ENCODE results near the gene FBXO28. TPM values are rescaled to one million over a fixed set of nuclear protein-coding genes. Genes with fewer than 3 reads are reported as not detected.
A peak's percentile ranks its signal among the peaks of the same experiment; 100 is the strongest.

Gene FBXO28
- total RNA-seq, 2 experiments from 2014 or later = 19.5 to 20.0 TPM

GRCh38 chr1:224182057-224182865 is 68.3 kb downstream of the FBXO28 start:
- peaks cover 42% of the 10 kb centered on the region for H3K4me1 Mint-ChIP-seq (ENCODE audit: low read depth)
- peaks cover 6% of the 10 kb centered on the region for H3K36me3 Mint-ChIP-seq
- H3K27ac Mint-ChIP-seq = peak overlapping the region; percentile 90
- DNase-seq = peak; percentile 69
- H3K9me3 Mint-ChIP-seq = no peaks in the 10 kb centered on the region
- no peaks in the 10 kb centered on the region for H3K27me3 Mint-ChIP-seq
- intact Hi-C loops (cut with micrococcal nuclease) = loop anchor here (1.0 to 5.0 kb wide), 10 partner anchors 10 to 350 kb away; partner anchors contain the start of genes FBXO28, TP53BP2 and WDR26
- ChIA-PET CTCF (interaction anchor here (0.6 to 1.2 kb wide), 4 partner anchors 12 to 151 kb away, joined by 3 to 6 read pairs (median 3); no protein-coding TSS in a partner anchor), POLR2A (interaction anchor here (0.8 to 3.6 kb wide), 7 partner anchors 11 to 338 kb away, joined by 3 to 27 read pairs (median 3); no protein-coding TSS in a partner anchor)
- H3K4me3 Mint-ChIP-seq = peak overlapping the region; percentile 81

- Mint-ChIP-seq H3K27me3 (no peaks in the 10 kb centered on the region), H3K27ac (peak within 1 kb of the TSS; percentile 90), H3K36me3 (peaks cover 6% of the 10 kb centered on the region), H3K4me1 (ENCODE audit: low read depth) (peaks cover 45% of the 10 kb centered on the region), H3K4me3 (peak within 1 kb of the TSS; percentile 81), H3K9me3 (no peaks in the 10 kb centered on the region)
- intact Hi-C loops (cut with micrococcal nuclease) = loop anchor here (1.0 to 5.0 kb wide), 10 partner anchors 9 to 351 kb away; partner anchors contain the start of genes FBXO28, TP53BP2 and WDR26
- ChIA-PET CTCF (interaction anchor here (0.6 to 1.2 kb wide), 4 partner anchors 11 to 150 kb away, joined by 3 to 6 read pairs (median 3); no protein-coding TSS in a partner anchor), POLR2A (interaction anchor here (0.8 to 3.6 kb wide), 7 partner anchors 10 to 338 kb away, joined by 3 to 27 read pairs (median 3); no protein-coding TSS in a partner anchor)
- DNase-seq = peak; percentile 86
These were observed 69.1 kb downstream of the FBXO28 start, which contains the start of gene DEGS1 for GRCh38 chr1:224182866-224183590. TSS of gene DEGS1 (plus strand) at chr1:224183240. CDS start at chr1:224183337, 97 bp downstream.

DNA sequence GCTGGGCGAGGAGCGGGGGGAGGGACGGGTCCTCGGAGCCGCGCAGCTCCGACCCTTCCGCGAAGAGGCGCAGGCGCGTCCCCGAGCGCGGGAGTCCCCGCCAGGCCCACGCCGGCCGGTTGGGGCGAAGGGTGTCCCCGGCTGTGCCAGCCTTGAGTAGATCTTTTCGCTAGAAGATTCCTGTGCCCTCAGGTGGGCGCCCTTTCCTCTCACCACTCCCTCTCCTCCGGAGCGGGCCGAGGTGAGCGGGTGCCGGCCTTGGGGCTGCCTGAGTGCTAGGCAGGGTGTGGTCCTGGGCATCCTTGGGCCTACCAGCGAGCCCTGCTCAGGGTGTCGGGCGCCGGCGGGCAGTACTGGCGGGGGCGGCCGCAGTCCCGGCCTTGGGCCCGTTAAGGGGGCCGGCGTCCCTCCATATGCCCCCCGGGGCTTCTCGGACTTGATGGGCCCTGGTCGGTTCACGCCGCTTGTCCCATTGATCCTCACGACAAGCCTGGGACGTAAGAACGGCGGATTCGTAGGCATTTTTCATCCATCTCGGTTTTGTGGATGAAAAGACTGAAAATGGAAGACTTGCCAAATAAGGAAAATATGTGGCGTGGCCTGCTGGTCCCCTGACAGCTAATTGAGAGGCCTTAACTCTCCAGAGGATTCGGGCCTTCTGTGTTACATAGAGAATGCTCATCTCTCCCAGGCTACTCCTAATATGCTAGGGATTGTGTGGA is 69.8 kb downstream of the FBXO28 start:
- ChIA-PET POLR2A (interaction anchor here (2.7 to 3.6 kb wide), 2 partner anchors 9 to 14 kb away, joined by 21 to 27 read pairs; no protein-coding TSS in a partner anchor), CTCF (interaction anchor here (1.4 kb wide), 1 partner anchor 9 kb away, joined by 3 read pairs; no protein-coding TSS in a partner anchor)
- peak; percentile 74 for DNase-seq
- intact Hi-C loops (cut with micrococcal nuclease) = loop anchor here (2.0 to 5.0 kb wide), 6 partner anchors 149 to 351 kb away; partner anchors contain the start of genes TP53BP2 and WDR26
- Mint-ChIP-seq H3K4me1 (ENCODE audit: low read depth) (peaks cover 51% of the 10 kb centered on the region), H3K9me3 (no peaks in the 10 kb centered on the region), H3K36me3 (peaks cover 11% of the 10 kb centered on the region), H3K27me3 (no peaks in the 10 kb centered on the region), H3K4me3 (peak overlapping the region; percentile 77), H3K27ac (peak overlapping the region; percentile 87)

- H3K4me1 Mint-ChIP-seq (ENCODE audit: low read depth) = peaks cover 61% of the 10 kb centered on the region
- no peaks in the 10 kb centered on the region for H3K27me3 Mint-ChIP-seq
- CTCF ChIA-PET = no interaction called here
- POLR2A ChIA-PET = no interaction called here
- H3K4me3 Mint-ChIP-seq = peak overlapping the region; percentile 77
- intact Hi-C loops (cut with micrococcal nuclease) = no loop called here
- H3K9me3 Mint-ChIP-seq = no peaks in the 10 kb centered on the region
- H3K27ac Mint-ChIP-seq = peak overlapping the region; percentile 12
- DNase-seq = no peak
- H3K36me3 Mint-ChIP-seq = peaks cover 20% of the 10 kb centered on the region
These were observed 71.3 kb downstream of the FBXO28 start for GRCh38 chr1:224185208-224185607.

- no peaks in the 10 kb centered on the region for H3K9me3 Mint-ChIP-seq
- intact Hi-C loops (cut with micrococcal nuclease) = loop anchor here (1.0 kb wide), 1 partner anchor 19 kb away; no protein-coding TSS in a partner anchor
- ChIA-PET POLR2A (interaction anchor here (1.7 kb wide), 1 partner anchor 19 kb away, joined by 5 read pairs; no protein-coding TSS in a partner anchor), CTCF (no interaction called here)
- no peak for DNase-seq
- peak overlapping the region; percentile 10 for H3K4me3 Mint-ChIP-seq
- H3K36me3 Mint-ChIP-seq = peaks cover 25% of the 10 kb centered on the region
- peaks cover 55% of the 10 kb centered on the region for H3K4me1 Mint-ChIP-seq (ENCODE audit: low read depth)
- no peaks in the 10 kb centered on the region for H3K27me3 Mint-ChIP-seq
- H3K27ac Mint-ChIP-seq = peak overlapping the region; percentile 35
These were observed 74.4 kb downstream of the FBXO28 start for GRCh38 chr1:224188286-224188685.

GRCh38 chr1:224189561-224189960 is 75.7 kb downstream of the FBXO28 start:
- ChIA-PET POLR2A (no interaction called here), CTCF (interaction anchor here (0.7 kb wide), 1 partner anchor 15 kb away, joined by 3 read pairs; no protein-coding TSS in a partner anchor)
- Mint-ChIP-seq H3K27me3 (no peaks in the 10 kb centered on the region), H3K36me3 (peaks cover 35% of the 10 kb centered on the region), H3K27ac (no peak overlapping the region), H3K9me3 (no peaks in the 10 kb centered on the region), H3K4me3 (no peak overlapping the region), H3K4me1 (ENCODE audit: low read depth) (peaks cover 54% of the 10 kb centered on the region)
- intact Hi-C loops (cut with micrococcal nuclease) = no loop called here
- DNase-seq = no peak

GRCh38 chr1:224192082-224192788 is 78.3 kb downstream of the FBXO28 start:
- intact Hi-C loops (cut with micrococcal nuclease) = loop anchor here (1.0 to 5.0 kb wide), 3 partner anchors 10 to 75 kb away; no protein-coding TSS in a partner anchor
- no peaks in the 10 kb centered on the region for H3K9me3 Mint-ChIP-seq
- no peak overlapping the region for H3K4me3 Mint-ChIP-seq
- H3K27me3 Mint-ChIP-seq = no peaks in the 10 kb centered on the region
- CTCF ChIA-PET = interaction anchor here (0.7 to 1.7 kb wide), 7 partner anchors 8 to 141 kb away, joined by 3 to 16 read pairs (median 4); no protein-coding TSS in a partner anchor
- H3K4me1 Mint-ChIP-seq (ENCODE audit: low read depth) = peaks cover 37% of the 10 kb centered on the region
- POLR2A ChIA-PET = interaction anchor here (0.6 to 2.3 kb wide), 9 partner anchors 10 to 359 kb away, joined by 3 to 27 read pairs (median 3); partner anchors contain the start of genes DEGS1, TP53BP2 and WDR26
- H3K27ac Mint-ChIP-seq = peak overlapping the region; percentile 92
- peaks cover 33% of the 10 kb centered on the region for H3K36me3 Mint-ChIP-seq
- DNase-seq = peak; percentile 39

GRCh38 chr1:224193319-224193966 is 79.5 kb downstream of the FBXO28 start:
- intact Hi-C loops (cut with micrococcal nuclease) = loop anchor here (5.0 kb wide), 1 partner anchor 74 kb away; no protein-coding TSS in a partner anchor
- H3K27ac Mint-ChIP-seq = peak overlapping the region; percentile 40
- POLR2A ChIA-PET = interaction anchor here (0.7 to 2.3 kb wide), 6 partner anchors 11 to 348 kb away, joined by 3 to 27 read pairs (median 5); partner anchors contain the start of genes DEGS1 and TP53BP2
- H3K9me3 Mint-ChIP-seq = no peaks in the 10 kb centered on the region
- peaks cover 31% of the 10 kb centered on the region for H3K36me3 Mint-ChIP-seq
- no peak overlapping the region for H3K4me3 Mint-ChIP-seq
- peak; percentile 39 for DNase-seq
- CTCF ChIA-PET = interaction anchor here (0.8 to 1.7 kb wide), 6 partner anchors 9 to 77 kb away, joined by 3 to 16 read pairs (median 4); partner anchors contain the start of gene DEGS1
- peaks cover 31% of the 10 kb centered on the region for H3K4me1 Mint-ChIP-seq (ENCODE audit: low read depth)
- no peaks in the 10 kb centered on the region for H3K27me3 Mint-ChIP-seq

DNA sequence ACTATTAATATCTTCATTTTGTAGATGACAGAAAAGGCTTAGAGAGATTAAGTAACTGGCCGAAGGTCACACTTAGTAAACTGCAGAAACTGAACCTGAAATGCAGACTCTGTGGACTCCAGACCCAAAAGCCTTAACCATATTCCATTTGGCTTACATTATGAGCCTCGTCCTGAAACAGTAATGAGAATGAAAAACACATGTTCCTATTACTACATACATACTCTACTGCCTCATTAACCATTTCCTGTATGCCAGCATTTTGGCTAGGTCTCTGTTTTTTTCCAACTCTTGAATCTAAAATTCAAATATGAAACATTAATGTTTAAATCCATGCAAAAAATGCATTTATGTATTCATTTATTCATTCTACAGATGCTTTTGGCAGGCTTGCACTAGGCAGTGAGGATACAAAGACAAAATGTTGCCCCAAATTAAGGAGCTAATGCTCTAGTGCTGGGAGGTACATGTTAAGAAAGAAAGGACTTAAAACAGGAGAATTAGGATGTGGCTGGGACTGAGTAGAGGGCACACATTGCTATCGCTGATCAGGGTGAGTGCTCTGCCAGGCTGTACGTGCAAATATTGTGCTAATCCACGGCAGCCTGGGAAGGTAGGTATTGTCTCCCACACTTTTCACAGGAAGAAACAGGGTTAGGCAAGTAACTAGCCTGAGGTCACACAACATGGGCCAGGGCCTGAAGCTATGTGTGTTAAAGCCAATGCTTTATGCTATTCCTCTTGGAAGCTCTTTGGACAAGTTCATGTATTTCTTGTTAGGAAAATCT is 83.1 kb downstream of the FBXO28 start:
- ChIA-PET CTCF (no interaction called here), POLR2A (interaction anchor here (0.6 to 1.3 kb wide), 2 partner anchors 14 to 28 kb away, joined by 3 read pairs; partner anchors contain the start of gene DEGS1)
- peaks cover 15% of the 10 kb centered on the region for H3K4me1 Mint-ChIP-seq (ENCODE audit: low read depth)
- no peak overlapping the region for H3K27ac Mint-ChIP-seq
- H3K36me3 Mint-ChIP-seq = peaks cover 16% of the 10 kb centered on the region
- DNase-seq = no peak
- no peaks in the 10 kb centered on the region for H3K27me3 Mint-ChIP-seq
- no peak overlapping the region for H3K4me3 Mint-ChIP-seq
- intact Hi-C loops (cut with micrococcal nuclease) = no loop called here
- H3K9me3 Mint-ChIP-seq = no peaks in the 10 kb centered on the region
